IMR-90 (cell line): Measurements from ENCODE around the gene FBXW7. TPM values are rescaled to one million over a fixed set of nuclear protein-coding genes. Genes with fewer than 3 reads are reported as not detected.

ENCODE experiments used
- ATAC-seq: fragments of 200-7000 bp; cut with Tn5 transposase; 2 replicates; pipeline ENCODE4 v1.9.1; 2020; ENCODE audit warnings: low read depth, mild to moderate bottlenecking, moderate library complexity
- BruUV-seq: library from RNA; stranded (reverse); fragments of 400-500 nt; replicated peaks from 2 replicates; lab custom pipeline; 2021; lab: Mats Ljungman, UMichigan
- CTCF ChIA-PET: fragments of 300-600 bp; formaldehyde crosslinking; extraction: SDS; loops from one replicate; lab custom pipeline; 2021; ENCODE audit warnings: antibody characterized with exemption; lab: Yijun Ruan, JAX
- POLR2A ChIA-PET: fragments of 300-600 bp; sonication (Branson Sonifier 250); formaldehyde crosslinking; loops from one replicate; lab custom pipeline; 2022; ENCODE audit warnings: antibody characterized with exemption; ENCODE audit not compliant: unreplicated experiment; lab: Charles Lee
- DNase-seq: peaks from one replicate; pipeline ENCODE4 v3.0.0; 2013
- H2AFZ ChIP-seq: replicated peaks from 2 replicates; pipeline ENCODE3; 2013; ENCODE audit warnings: low read length, mild to moderate bottlenecking; ENCODE audit not compliant: poor library complexity
- H2AK5ac ChIP-seq: 2 replicates; pipeline ENCODE4 v1.6.1; 2013; ENCODE audit warnings: low read depth, low read length, inconsistent platforms
- H2AK9ac ChIP-seq: replicated peaks from 2 replicates; pipeline ENCODE3; 2013; ENCODE audit warnings: mild to moderate bottlenecking, low read depth, low read length, moderate library complexity; ENCODE audit not compliant: poor library complexity
- H2BK120ac ChIP-seq: 2 replicates; pipeline ENCODE4 v1.6.1; 2013; ENCODE audit warnings: low read depth, low read length, inconsistent platforms
- H2BK15ac ChIP-seq: 3 replicates; pipeline ENCODE4 v1.6.1; 2013; ENCODE audit warnings: low read depth, low read length, inconsistent platforms
- H2BK20ac ChIP-seq: 2 replicates; pipeline ENCODE4 v1.6.1; 2013; ENCODE audit warnings: low read depth, mild to moderate bottlenecking, inconsistent platforms, low read length, moderate library complexity
- H2BK5ac ChIP-seq: 2 replicates; pipeline ENCODE4 v1.6.1; 2013; ENCODE audit warnings: mild to moderate bottlenecking, low read depth, low read length, inconsistent platforms; ENCODE audit not compliant: poor library complexity, severe bottlenecking
- H3K14ac ChIP-seq: replicated peaks from 2 replicates; pipeline ENCODE4 v1.6.1; 2013; ENCODE audit warnings: low read depth, low read length, inconsistent platforms
- H3K18ac ChIP-seq: 2 replicates; pipeline ENCODE4 v1.6.1; 2013; ENCODE audit warnings: low read depth, low read length, control low read depth
- H3K23ac ChIP-seq: 2 replicates; pipeline ENCODE4 v1.6.1; 2013; ENCODE audit warnings: low read depth, low read length, inconsistent platforms
- H3K27ac ChIP-seq: 2 replicates; pipeline ENCODE4 v1.5.1; 2013; ENCODE audit warnings: mild to moderate bottlenecking, control low read depth, low read length; ENCODE audit not compliant: insufficient read depth
- H3K27me3 ChIP-seq: 2 replicates; pipeline ENCODE4 v1.6.1; 2013; ENCODE audit warnings: low read length; ENCODE audit not compliant: control insufficient read depth, insufficient read depth
- H3K36me3 ChIP-seq: 2 replicates; pipeline ENCODE4 v1.6.1; 2013; ENCODE audit warnings: low read length, mixed read lengths; ENCODE audit not compliant: control insufficient read depth, insufficient read depth
- H3K4ac ChIP-seq: 2 replicates; pipeline ENCODE4 v1.6.1; 2013; ENCODE audit warnings: low read depth, low read length, inconsistent platforms
- H3K4me1 ChIP-seq: 2 replicates; pipeline ENCODE4 v1.6.1; 2013; ENCODE audit warnings: low read length, mixed read lengths; ENCODE audit not compliant: control insufficient read depth, insufficient read depth
- H3K4me2 ChIP-seq: 2 replicates; pipeline ENCODE4 v1.6.1; 2013; ENCODE audit warnings: low read depth, mild to moderate bottlenecking, control low read depth, low read length, moderate library complexity
- H3K4me3 ChIP-seq: 2 replicates; pipeline ENCODE4 v1.5.1; 2013; ENCODE audit warnings: low read depth, mild to moderate bottlenecking, control low read depth, low read length, moderate library complexity; ENCODE audit not compliant: insufficient read depth
- H3K56ac ChIP-seq: 2 replicates; pipeline ENCODE4 v1.6.1; 2013; ENCODE audit warnings: low read length, inconsistent platforms; ENCODE audit not compliant: insufficient read depth; ENCODE audit errors: extremely low read depth
- H3K79me1 ChIP-seq, 2 experiments: 2 replicates each; pipeline ENCODE4 v1.6.1; 2013; ENCODE audit warnings: low read length in 2 of 2, inconsistent platforms in 1 of 2, low read depth in 1 of 2
- H3K9ac ChIP-seq: 2 replicates; pipeline ENCODE4 v1.6.1; 2013; ENCODE audit warnings: low read depth, low read length, control low read depth
- H3K9me1 ChIP-seq: 2 replicates; pipeline ENCODE4 v1.6.1; 2013; ENCODE audit warnings: low read length, inconsistent platforms; ENCODE audit not compliant: insufficient read depth
- H3K9me3 ChIP-seq: 2 replicates; pipeline ENCODE4 v1.6.1; 2013; ENCODE audit warnings: low read length; ENCODE audit not compliant: control insufficient read depth, insufficient read depth
- H4K20me1 ChIP-seq: 2 replicates; pipeline ENCODE4 v1.6.1; 2013; ENCODE audit warnings: low read length, inconsistent platforms; ENCODE audit not compliant: insufficient read depth
- H4K5ac ChIP-seq: 2 replicates; pipeline ENCODE4 v1.6.1; 2013; ENCODE audit warnings: mild to moderate bottlenecking, low read depth, low read length, control low read depth
- H4K8ac ChIP-seq, 2 experiments: 2 replicates each; pipeline ENCODE4 v1.6.1; 2013; ENCODE audit warnings: low read depth in 2 of 2, low read length in 2 of 2, control low read depth in 1 of 2, inconsistent platforms in 1 of 2
- H4K91ac ChIP-seq: 2 replicates; pipeline ENCODE4 v1.6.1; 2013; ENCODE audit warnings: low read depth, low read length, inconsistent platforms; ENCODE audit not compliant: insufficient read depth
- BHLHE40 ChIP-seq: fragments of 150-350 bp; IDR thresholded peaks from 2 replicates; pipeline ENCODE4 v1.6.1; 2016; ENCODE audit warnings: mild to moderate bottlenecking, low read depth, low read length
- FOS ChIP-seq: fragments of 150-350 bp; IDR thresholded peaks from 2 replicates; pipeline ENCODE4 v1.6.1; 2016; ENCODE audit warnings: low read depth, low read length
- whole genome bisulfite sequencing, 2 experiments: methylation state at CpG; one replicate each; pipeline versions ENCODE4 v1.1.5 to v1.1.7; 2013; ENCODE audit warnings: missing lambda C conversion rate in 2 of 2; ENCODE audit not compliant: insufficient read length in 1 of 2; ENCODE audit errors: extremely low coverage in 2 of 2; 5-methylcytosine and 5-hydroxymethylcytosine counted together
- dilution Hi-C: fragments of 300-500 bp; cut with HindIII; formaldehyde crosslinking; loops from one replicate; pipeline ENCODE4 v1.14.3; 2018; ENCODE audit warnings: low sequenced_read_pairs; ENCODE audit not compliant: unreplicated experiment
- in situ Hi-C: fragments of 300-500 bp; cut with MboI; formaldehyde crosslinking; loops from 3 replicates; pipeline ENCODE4 v1.14.3; 2019; ENCODE audit warnings: low sequenced_read_pairs, inconsistent platforms, mixed read lengths
- intact Hi-C: fragments of 100-400 bp; cut with micrococcal nuclease; formaldehyde crosslinking; loops from 2 replicates; pipeline ENCODE4 v1.10.0; 2022
- polyA plus RNA-seq, 3 experiments: library from polyadenylated mRNA; depleted of rRNA; stranded (reverse); fragments of >200 nt; gene quantifications; 2 replicates each; pipeline ENCODE4 v1.2.3, GENCODE V29; 2012; ENCODE audit warnings: low replicate concordance in 1 of 3
- total RNA-seq: library from RNA; depleted of rRNA; stranded (reverse); fragments of >200 nt; gene quantifications from 2 replicates; pipeline ENCODE4 v1.2.3, GENCODE V29; 2012

The FBXW7 gene
- total and polyA plus RNA-seq, 2 of the 4 experiments (the other 2 are of a cell fraction) = 7.2 to 27.4 TPM

DNA sequence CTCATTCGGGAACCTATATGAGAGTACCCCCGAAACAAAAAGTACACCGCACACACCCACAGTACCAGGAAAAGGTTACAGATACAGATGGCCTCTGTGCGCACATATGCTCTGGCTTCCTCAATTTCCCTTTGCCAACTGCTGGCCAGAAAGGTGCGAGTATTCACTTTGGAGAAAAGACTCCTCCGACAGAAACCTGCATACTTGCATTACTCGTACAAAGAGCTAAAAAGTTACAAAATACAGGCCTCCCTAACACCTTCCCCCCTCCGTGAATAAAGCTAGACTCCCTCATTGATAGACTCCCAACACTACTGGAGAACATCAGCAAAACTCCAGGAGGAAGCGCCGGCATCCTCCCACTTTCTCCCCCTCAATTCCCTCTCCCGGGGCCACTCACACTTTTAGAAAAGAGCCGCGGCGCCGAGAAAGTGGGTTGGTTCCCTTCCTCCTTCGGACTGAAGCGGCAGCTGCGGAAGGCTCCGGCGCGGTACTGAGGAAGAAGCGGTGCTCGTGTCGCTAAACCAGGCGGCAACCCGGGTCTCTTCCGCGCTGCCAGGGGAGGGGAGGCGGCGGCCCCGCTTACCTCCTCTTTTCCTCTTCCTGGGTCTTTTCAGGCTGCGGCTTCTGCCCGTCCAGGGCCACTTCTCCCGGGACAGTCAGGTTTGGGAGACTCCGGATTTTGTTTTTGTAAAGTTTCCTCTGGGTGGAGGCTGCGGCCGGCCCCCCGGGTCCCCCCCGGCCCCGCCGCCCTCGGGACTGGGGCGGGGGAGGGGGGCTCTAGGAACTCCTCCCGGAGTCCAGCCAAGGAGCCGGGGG lies 1.1 kb downstream of the FBXW7 start (continued):
- TF ChIP-seq BHLHE40 (no peak), FOS (no peak)

- H3K9me3 ChIP-seq = no peaks in the 10 kb centered on the region
- peak overlapping the region; percentile 84; the same call in 1 of the 2 replicates for H3K23ac ChIP-seq
- ChIA-PET CTCF (interaction anchor here (1.0 to 1.1 kb wide), 2 partner anchors 30 to 108 kb away, joined by 3 read pairs; no protein-coding TSS in a partner anchor), POLR2A (no interaction called here)
- H3K18ac ChIP-seq = no peak overlapping the region
- H3K27me3 ChIP-seq = no peaks in the 10 kb centered on the region
- DNase-seq (no peak), ATAC-seq (no peak)
- H3K79me1 ChIP-seq = peaks cover 25 to 28% of the 10 kb centered on the region in 2 experiments
- H2AK5ac ChIP-seq = no peak overlapping the region
- no peak overlapping the region for H4K91ac ChIP-seq
- H3K9me1 ChIP-seq = no peaks in the 10 kb centered on the region
- 0 out of 2 replicates have a peak, but pooled peaks cover 2% of the 10 kb centered on the region for H3K36me3 ChIP-seq
- no peak overlapping the region for H3K4me2 ChIP-seq
- H2BK120ac ChIP-seq = no peak overlapping the region
- no peak overlapping the region for H2BK20ac ChIP-seq
- no peaks in the 10 kb centered on the region for H3K4me1 ChIP-seq
- no peak overlapping the region for H4K8ac ChIP-seq
- no peak overlapping the region for H4K5ac ChIP-seq
- H3K56ac ChIP-seq = no peak overlapping the region
- no peak overlapping the region for H3K4ac ChIP-seq
- BruUV-seq = no TSS peak
- WGBS, 2 experiments = no CpG with 5 or more reads among the region's 3 CpGs
- H3K4me3 ChIP-seq = no peak overlapping the region
- H3K27ac ChIP-seq = no peak overlapping the region
- in situ Hi-C loops = no loop called here
- H2BK15ac ChIP-seq = no peak overlapping the region
- TF ChIP-seq BHLHE40 = no peak
- H2AFZ ChIP-seq = no peak overlapping the region
- dilution Hi-C loops = no loop called here
- no peak overlapping the region for H2AK9ac ChIP-seq
- intact Hi-C loops = no loop called here
- no peak overlapping the region for H2BK5ac ChIP-seq
- H4K20me1 ChIP-seq = peaks cover 16% of the 10 kb centered on the region
- H3K14ac ChIP-seq = no peak overlapping the region
- no peak overlapping the region for H3K9ac ChIP-seq
These were observed 4.4 kb downstream of the FBXW7 start for GRCh38 chr4:152531479-152531878.
